ENCODE measurements around the gene LGMN. TPM values are rescaled to one million over a fixed set of nuclear protein-coding genes. Genes with fewer than 3 reads are reported as not detected.
A peak's percentile ranks its signal among the peaks of the same experiment; 100 is the strongest.

Gene LGMN
- total and polyA plus RNA-seq, 2 experiments from 2014 or later: 60.0 to 83.5 TPM

GRCh38 chr14:92783813-92784431 is 35.5 kb upstream of the LGMN start:
- Histone ChIP-seq H4K20me1 (replicated peaks; ENCODE audit: insufficient read depth) (no peaks in the 10 kb centered on the region), H3K79me2 (replicated peaks; ENCODE audit: insufficient read depth) (no peaks in the 10 kb centered on the region), H2AFZ (no peak overlapping the region; the same call in 1 of the 2 replicates), H3K4me2 (no peak overlapping the region), H3K27me3 (ENCODE audit: insufficient read depth) (no peaks in the 10 kb centered on the region), H3K27ac (ENCODE audit: low read depth) (no peak overlapping the region), H3K36me3 (ENCODE audit: insufficient read depth) (no peaks in the 10 kb centered on the region), H3K9me2 (ENCODE audit: insufficient read depth) (peaks cover 9% of the 10 kb centered on the region), H3K4me3 (no peak overlapping the region), H3K4me1 (ENCODE audit: insufficient read depth) (no peaks in the 10 kb centered on the region; the same call in 1 of the 2 replicates), H3F3A (replicated peaks; ENCODE audit: low read depth) (no peaks in the 10 kb centered on the region)
- Mint-ChIP-seq H3K27me3 (ENCODE audit: insufficient read depth, low read depth, poor library complexity) (no peaks in the 10 kb centered on the region), H3K36me3 (ENCODE audit: low read depth) (no peaks in the 10 kb centered on the region), H3K27ac (no peak overlapping the region), H3K4me1 (peaks cover 11% of the 10 kb centered on the region; the same call in 2 of the 3 replicates), H3K9me3 (no peaks in the 10 kb centered on the region; the same call in 2 of the 3 replicates), H3K4me3 (no peak overlapping the region)
- DNase-seq (ENCODE audit: low spot score): peak; percentile 56
- peak; percentile 59 to 60 for TF ChIP-seq CTCF (conservative IDR thresholded peaks at IDR 0.05; ENCODE audit: low read depth in 2 of 2)
- no peak for TF ChIP-seq EZH2 (IDR thresholded peaks at IDR 0.05; ENCODE audit: low read depth, unreplicated experiment)
- peak; percentile 70 for ATAC-seq

- Mint-ChIP-seq H3K27me3 (ENCODE audit: insufficient read depth, low read depth, poor library complexity) (no peaks in the 10 kb centered on the region), H3K4me3 (no peak overlapping the region), H3K4me1 (peaks cover 10% of the 10 kb centered on the region; the same call in 2 of the 3 replicates), H3K27ac (no peak overlapping the region), H3K9me3 (no peaks in the 10 kb centered on the region; the same call in 2 of the 3 replicates), H3K36me3 (ENCODE audit: low read depth) (no peaks in the 10 kb centered on the region)
- no peaks in the 10 kb centered on the region for H3K36me3 ChIP-seq (ENCODE audit: insufficient read depth)
- no peak for TF ChIP-seq ZNF114 (CRISPR knock-in tag; IDR thresholded peaks at IDR 0.05)
- no peak for TF ChIP-seq POLR2AphosphoS5 (IDR thresholded peaks at IDR 0.05; ENCODE audit: low read depth)
- no peak for TF ChIP-seq CTCF (conservative IDR thresholded peaks at IDR 0.05; ENCODE audit: low read depth in 2 of 2)
- no peak for TF ChIP-seq EZH2 (IDR thresholded peaks at IDR 0.05; ENCODE audit: low read depth, unreplicated experiment)
- TF ChIP-seq STAT1 (IDR thresholded peaks at IDR 0.05; ENCODE audit: unreplicated experiment): no peak
- no peak for TF ChIP-seq ZNF331 (CRISPR knock-in tag; IDR thresholded peaks at IDR 0.05; ENCODE audit: low read depth)
- no peak for TF ChIP-seq EZH2phosphoT487 (IDR thresholded peaks at IDR 0.05; ENCODE audit: unreplicated experiment)
- TF ChIP-seq CREB1 (CRISPR knock-in tag; IDR thresholded peaks at IDR 0.05; ENCODE audit: low read depth): no peak
- TF ChIP-seq NANOG (IDR thresholded peaks at IDR 0.05; ENCODE audit: borderline replicate concordance): no peak
- no peak for TF ChIP-seq REST (IDR thresholded peaks at IDR 0.05; ENCODE audit: unreplicated experiment)
- TF ChIP-seq JUNB (IDR thresholded peaks at IDR 0.05; ENCODE audit: unreplicated experiment): no peak
- DNase-seq (ENCODE audit: low spot score) (no peak), ATAC-seq (no peak)
- H3K4me1 ChIP-seq (ENCODE audit: insufficient read depth): no peaks in the 10 kb centered on the region; the same call in 1 of the 2 replicates
- H2AFZ ChIP-seq: no peak overlapping the region
- H3F3A ChIP-seq (replicated peaks; ENCODE audit: low read depth): no peaks in the 10 kb centered on the region
- H3K27ac ChIP-seq (ENCODE audit: low read depth): no peak overlapping the region
- no peaks in the 10 kb centered on the region for H4K20me1 ChIP-seq (replicated peaks; ENCODE audit: insufficient read depth)
- H3K4me3 ChIP-seq: no peak overlapping the region
- peaks cover 5% of the 10 kb centered on the region; the same call in 1 of the 2 replicates for H3K9me2 ChIP-seq (ENCODE audit: insufficient read depth)
- no peaks in the 10 kb centered on the region for H3K79me2 ChIP-seq (replicated peaks; ENCODE audit: insufficient read depth)
- H3K27me3 ChIP-seq (ENCODE audit: insufficient read depth): no peaks in the 10 kb centered on the region
- no peak overlapping the region for H3K4me2 ChIP-seq
Measured at GRCh38 chr14:92781350-92781749, 32.9 kb upstream of the LGMN start.

Measured in GM23338 (cell line).